Measurements from ENCODE around the gene TRMT10B. TPM values are rescaled to one million over a fixed set of nuclear protein-coding genes. Genes with fewer than 3 reads are reported as not detected.

Gene TRMT10B
- total RNA-seq, 1 experiment from 2014 or later = 5.2 TPM

- ChIA-PET POLR2A (ENCODE audit: unreplicated experiment) (no interaction called here), CTCF (no interaction called here)
- Histone ChIP-seq H3K79me2 (ENCODE audit: low read depth) (no peaks in the 10 kb centered on the region), H4K20me1 (ENCODE audit: insufficient read depth) (no peaks in the 10 kb centered on the region), H3K36me3 (ENCODE audit: low read depth) (no peaks in the 10 kb centered on the region), H3F3A (ENCODE audit: insufficient read depth, low read depth) (no peaks in the 10 kb centered on the region), H3K27ac (no peak overlapping the region), H3K9me3 (ENCODE audit: insufficient read depth, low read depth) (no peaks in the 10 kb centered on the region), H3K9me2 (ENCODE audit: insufficient read depth) (no peaks in the 10 kb centered on the region), H2AFZ (no peak overlapping the region), H3K4me1 (replicated peaks; ENCODE audit: insufficient read depth) (no peaks in the 10 kb centered on the region), H3K4me2 (no peak overlapping the region), H3K4me3 (no peak overlapping the region), H3K27me3 (ENCODE audit: insufficient read depth, low read depth) (peaks cover 34% of the 10 kb centered on the region)
- TF ChIP-seq, protein P1, sequence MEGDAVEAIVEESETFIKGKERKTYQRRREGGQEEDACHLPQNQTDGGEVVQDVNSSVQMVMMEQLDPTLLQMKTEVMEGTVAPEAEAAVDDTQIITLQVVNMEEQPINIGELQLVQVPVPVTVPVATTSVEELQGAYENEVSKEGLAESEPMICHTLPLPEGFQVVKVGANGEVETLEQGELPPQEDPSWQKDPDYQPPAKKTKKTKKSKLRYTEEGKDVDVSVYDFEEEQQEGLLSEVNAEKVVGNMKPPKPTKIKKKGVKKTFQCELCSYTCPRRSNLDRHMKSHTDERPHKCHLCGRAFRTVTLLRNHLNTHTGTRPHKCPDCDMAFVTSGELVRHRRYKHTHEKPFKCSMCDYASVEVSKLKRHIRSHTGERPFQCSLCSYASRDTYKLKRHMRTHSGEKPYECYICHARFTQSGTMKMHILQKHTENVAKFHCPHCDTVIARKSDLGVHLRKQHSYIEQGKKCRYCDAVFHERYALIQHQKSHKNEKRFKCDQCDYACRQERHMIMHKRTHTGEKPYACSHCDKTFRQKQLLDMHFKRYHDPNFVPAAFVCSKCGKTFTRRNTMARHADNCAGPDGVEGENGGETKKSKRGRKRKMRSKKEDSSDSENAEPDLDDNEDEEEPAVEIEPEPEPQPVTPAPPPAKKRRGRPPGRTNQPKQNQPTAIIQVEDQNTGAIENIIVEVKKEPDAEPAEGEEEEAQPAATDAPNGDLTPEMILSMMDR (conservative IDR thresholded peaks at IDR 0.05) = no peak
- no peak for TF ChIP-seq EZH2 (IDR thresholded peaks at IDR 0.05; ENCODE audit: low read depth)
- BruUV-seq (replicated peaks) = no TSS peak
- no peak for DNase-seq
- intact Hi-C loops (cut with micrococcal nuclease; ENCODE audit: unreplicated experiment) = no loop called here
These were observed 24.1 kb upstream of the TRMT10B start for GRCh38 chr9:37729499-37729898.

GRCh38 chr9:37730256-37730655 lies 23.3 kb upstream of the TRMT10B start:
- Histone ChIP-seq H3K9me3 (ENCODE audit: insufficient read depth, low read depth) (no peaks in the 10 kb centered on the region), H3K9me2 (ENCODE audit: insufficient read depth) (no peaks in the 10 kb centered on the region), H3K36me3 (ENCODE audit: low read depth) (no peaks in the 10 kb centered on the region), H4K20me1 (ENCODE audit: insufficient read depth) (no peaks in the 10 kb centered on the region), H3K4me1 (replicated peaks; ENCODE audit: insufficient read depth) (no peaks in the 10 kb centered on the region), H3K27ac (no peak overlapping the region), H3K27me3 (ENCODE audit: insufficient read depth, low read depth) (peaks cover 41% of the 10 kb centered on the region), H3K79me2 (ENCODE audit: low read depth) (no peaks in the 10 kb centered on the region), H3K4me3 (no peak overlapping the region), H3F3A (ENCODE audit: insufficient read depth, low read depth) (no peaks in the 10 kb centered on the region), H3K4me2 (no peak overlapping the region), H2AFZ (no peak overlapping the region)
- intact Hi-C loops (cut with micrococcal nuclease; ENCODE audit: unreplicated experiment) = no loop called here
- BruUV-seq (replicated peaks) = no TSS peak
- POLR2A ChIA-PET (ENCODE audit: unreplicated experiment) = no interaction called here
- CTCF ChIA-PET = no interaction called here
- TF ChIP-seq, protein P1 (conservative IDR thresholded peaks at IDR 0.05) = no peak
- no peak for TF ChIP-seq EZH2 (IDR thresholded peaks at IDR 0.05; ENCODE audit: low read depth)
- no peak for DNase-seq

GRCh38 chr9:37730839-37731238 lies 22.8 kb upstream of the TRMT10B start:
- no TSS peak for BruUV-seq (replicated peaks)
- peaks cover 43% of the 10 kb centered on the region for H3K27me3 ChIP-seq (ENCODE audit: insufficient read depth, low read depth)
- no peak overlapping the region for H3K27ac ChIP-seq
- no peaks in the 10 kb centered on the region for H3K9me3 ChIP-seq (ENCODE audit: insufficient read depth, low read depth)
- no peak overlapping the region for H2AFZ ChIP-seq
- no peak overlapping the region for H3K4me2 ChIP-seq
- no peaks in the 10 kb centered on the region for H3K79me2 ChIP-seq (ENCODE audit: low read depth)
- no peaks in the 10 kb centered on the region for H3K36me3 ChIP-seq (ENCODE audit: low read depth)
- no peak overlapping the region for H3K4me3 ChIP-seq
- no peaks in the 10 kb centered on the region for H3K9me2 ChIP-seq (ENCODE audit: insufficient read depth)
- no peaks in the 10 kb centered on the region for H3F3A ChIP-seq (ENCODE audit: insufficient read depth, low read depth)
- CTCF ChIA-PET = no interaction called here
- POLR2A ChIA-PET (ENCODE audit: unreplicated experiment) = no interaction called here
- H3K4me1 ChIP-seq (replicated peaks; ENCODE audit: insufficient read depth) = no peaks in the 10 kb centered on the region
- intact Hi-C loops (cut with micrococcal nuclease; ENCODE audit: unreplicated experiment) = no loop called here
- no peak for TF ChIP-seq EZH2 (IDR thresholded peaks at IDR 0.05; ENCODE audit: low read depth)
- TF ChIP-seq, protein P1 (conservative IDR thresholded peaks at IDR 0.05) = no peak
- no peaks in the 10 kb centered on the region for H4K20me1 ChIP-seq (ENCODE audit: insufficient read depth)
- DNase-seq = no peak
